Measurements from ENCODE around the gene BTG3.

DNA sequence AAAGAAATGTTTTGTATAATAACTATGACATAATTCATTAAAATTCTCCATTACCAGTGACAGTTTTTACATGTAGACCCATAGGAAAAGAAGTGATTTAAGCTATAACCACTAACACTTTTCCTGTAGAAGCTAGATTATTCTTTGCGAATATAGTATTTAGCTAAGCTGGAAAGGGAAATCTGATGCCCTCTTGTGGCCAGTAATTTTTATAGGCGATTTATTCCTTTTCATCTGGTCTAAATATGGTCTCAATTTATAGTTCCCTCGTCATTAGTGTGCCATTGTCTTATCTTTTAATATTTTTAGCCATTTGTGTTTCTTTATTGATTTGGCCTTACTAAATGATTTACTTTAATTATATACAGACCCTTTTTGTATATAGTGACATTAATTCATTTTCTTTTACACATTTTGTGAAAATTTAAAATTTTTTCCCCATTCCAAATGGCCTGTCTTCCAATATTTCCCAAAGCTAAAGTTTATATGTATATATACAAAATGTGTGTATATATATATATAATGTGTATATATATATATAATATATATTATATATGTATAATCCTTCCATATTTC lies 26.7 kb downstream of the BTG3 start:
- no peak for TF ChIP-seq SUZ12 (IDR thresholded peaks at IDR 0.05; ENCODE audit: extremely low read depth, insufficient read depth, insufficient read length)
- no peak for TF ChIP-seq ZNF274 (IDR thresholded peaks at IDR 0.05; ENCODE audit: low read depth, low read length)
